PC-9 (cell line): ENCODE results near the gene SMC6. TPM values are rescaled to one million over a fixed set of nuclear protein-coding genes. Genes with fewer than 3 reads are reported as not detected.

ENCODE experiments used
- BruUV-seq: library from RNA; stranded (reverse); fragments of 400-500 nt; replicated peaks from 2 replicates; lab custom pipeline; 2021; lab: Mats Ljungman, UMichigan
- CTCF ChIA-PET: fragments of 300-600 bp; sonication (Branson Sonifier 250); formaldehyde crosslinking; loops from one replicate; lab custom pipeline; 2022; ENCODE audit warnings: antibody characterized with exemption; lab: Charles Lee
- POLR2A ChIA-PET: fragments of 300-600 bp; sonication (Branson Sonifier 250); formaldehyde crosslinking; loops from one replicate; lab custom pipeline; 2022; ENCODE audit warnings: antibody characterized with exemption; ENCODE audit not compliant: unreplicated experiment; lab: Charles Lee
- DNase-seq, 2 experiments: peaks; one replicate each; pipeline versions ENCODE4 v3.0.0 to v3.0.0-alpha.2; 2015 to 2022; ENCODE audit warnings: mixed read lengths in 1 of 2
- H2AFZ ChIP-seq: fragments of 200-600 bp; sonication (generic); 2 replicates; pipeline ENCODE4 v1.8.1; 2017; ENCODE audit warnings: antibody characterized with exemption
- H3F3A ChIP-seq: fragments of 200-600 bp; sonication (generic); 2 replicates; pipeline ENCODE4 v1.8.1; 2017; ENCODE audit warnings: antibody characterized with exemption, mild to moderate bottlenecking, low read depth; ENCODE audit not compliant: insufficient read depth
- H3K27ac ChIP-seq: fragments of 200-600 bp; sonication (generic); 2 replicates; pipeline ENCODE4 v1.6.1; 2016; ENCODE audit warnings: mixed run types
- H3K27me3 ChIP-seq: fragments of 200-600 bp; sonication (generic); 2 replicates; pipeline ENCODE4 v1.6.1; 2016; ENCODE audit warnings: low read depth, mixed run types; ENCODE audit not compliant: insufficient read depth
- H3K36me3 ChIP-seq: fragments of 200-600 bp; sonication (generic); 2 replicates; pipeline ENCODE4 v1.6.1; 2016; ENCODE audit warnings: low read depth, mixed run types
- H3K4me1 ChIP-seq: fragments of 200-600 bp; sonication (generic); replicated peaks from 2 replicates; pipeline ENCODE4 v1.6.1; 2016; ENCODE audit warnings: mixed run types; ENCODE audit not compliant: insufficient read depth
- H3K4me2 ChIP-seq: fragments of 200-600 bp; sonication (generic); 2 replicates; pipeline ENCODE4 v1.6.1; 2017; ENCODE audit warnings: mixed run types
- H3K4me3 ChIP-seq: fragments of 200-600 bp; sonication (generic); 2 replicates; pipeline ENCODE4 v1.6.1; 2016; ENCODE audit warnings: mixed run types
- H3K79me2 ChIP-seq: fragments of 200-600 bp; sonication (generic); 2 replicates; pipeline ENCODE4 v1.6.1; 2017; ENCODE audit warnings: low read depth, mixed run types
- H3K9me2 ChIP-seq: fragments of 200-600 bp; sonication (generic); 2 replicates; pipeline ENCODE4 v1.8.1; 2017; ENCODE audit warnings: mild to moderate bottlenecking; ENCODE audit not compliant: insufficient read depth
- H3K9me3 ChIP-seq: fragments of 200-600 bp; sonication (generic); 2 replicates; pipeline ENCODE4 v1.8.1; 2016; ENCODE audit warnings: low read depth; ENCODE audit not compliant: insufficient read depth
- H4K20me1 ChIP-seq: fragments of 200-600 bp; sonication (generic); 2 replicates; pipeline ENCODE4 v1.8.1; 2017; ENCODE audit not compliant: insufficient read depth
- CTCF ChIP-seq: fragments of 200-600 bp; sonication (generic); conservative IDR thresholded peaks from 2 replicates; pipeline ENCODE4 v1.6.1; 2017; ENCODE audit warnings: mixed run types, antibody characterized with exemption, mild to moderate bottlenecking, moderate library complexity
- EZH2 ChIP-seq: fragments of 200-600 bp; sonication (generic); IDR thresholded peaks from 2 replicates; pipeline ENCODE4 v1.8.0; 2017; ENCODE audit warnings: antibody characterized with exemption, low read depth
- intact Hi-C: fragments of 100-400 bp; cut with micrococcal nuclease; formaldehyde crosslinking; loops from one replicate; pipeline ENCODE4 v1.10.0; 2022; ENCODE audit not compliant: unreplicated experiment
- total RNA-seq: library from RNA; stranded (reverse); gene quantifications from 2 replicates; pipeline ENCODE4 v1.2.3, GENCODE V29; 2021

SMC6 gene
- total RNA-seq, 1 experiment from 2014 or later = 19.2 TPM

GRCh38 chr2:17649026-17649425 is 104.6 kb downstream of the SMC6 start:
- H3K9me3 ChIP-seq = no peaks in the 10 kb centered on the region; the same call in 1 of the 2 replicates
- no peak overlapping the region for H2AFZ ChIP-seq
- BruUV-seq = no TSS peak
- H3K36me3 ChIP-seq = no peaks in the 10 kb centered on the region
- H3F3A ChIP-seq = peaks cover 5% of the 10 kb centered on the region; the same call in 1 of the 2 replicates
- H3K4me1 ChIP-seq = peaks cover 15% of the 10 kb centered on the region; the same call in 1 of the 2 replicates
- H3K4me2 ChIP-seq = no peak overlapping the region
- no peak for TF ChIP-seq EZH2
- no peak overlapping the region for H3K27ac ChIP-seq
- H3K79me2 ChIP-seq = no peaks in the 10 kb centered on the region
- DNase-seq = no peak
- intact Hi-C loops = no loop called here
- no peaks in the 10 kb centered on the region for H4K20me1 ChIP-seq
- no peak overlapping the region for H3K4me3 ChIP-seq
- H3K27me3 ChIP-seq = no peaks in the 10 kb centered on the region
- ChIA-PET CTCF (no interaction called here), POLR2A (no interaction called here)
- H3K9me2 ChIP-seq = no peaks in the 10 kb centered on the region

- CTCF ChIA-PET = no interaction called here
- Histone ChIP-seq H3K79me2 (no peaks in the 10 kb centered on the region), H3K4me2 (no peak overlapping the region), H3K9me2 (no peaks in the 10 kb centered on the region), H3K27me3 (no peaks in the 10 kb centered on the region), H3F3A (peaks cover 6% of the 10 kb centered on the region; the same call in 1 of the 2 replicates), H2AFZ (no peak overlapping the region), H3K36me3 (no peaks in the 10 kb centered on the region), H3K4me3 (no peak overlapping the region), H3K4me1 (peaks cover 18% of the 10 kb centered on the region), H4K20me1 (no peaks in the 10 kb centered on the region), H3K9me3 (no peaks in the 10 kb centered on the region), H3K27ac (no peak overlapping the region)
- intact Hi-C loops = no loop called here
- TF ChIP-seq EZH2 (no peak), CTCF (no peak)
- BruUV-seq = no TSS peak
- no peak for DNase-seq
- POLR2A ChIA-PET = no interaction called here
These were observed 105.0 kb downstream of the SMC6 start for GRCh38 chr2:17648581-17648980.

- Histone ChIP-seq H3K79me2 (no peaks in the 10 kb centered on the region), H3K27me3 (no peaks in the 10 kb centered on the region), H4K20me1 (no peaks in the 10 kb centered on the region), H3K9me2 (no peaks in the 10 kb centered on the region), H3K27ac (no peak overlapping the region), H3K4me2 (no peak overlapping the region), H2AFZ (0 out of 2 replicates have a peak overlapping the region, but pooled peaks have one; percentile 34), H3K9me3 (no peaks in the 10 kb centered on the region), H3K4me1 (peaks cover 28% of the 10 kb centered on the region), H3K36me3 (no peaks in the 10 kb centered on the region), H3K4me3 (no peak overlapping the region), H3F3A (peaks cover 8% of the 10 kb centered on the region; the same call in 1 of the 2 replicates)
- BruUV-seq = no TSS peak
- intact Hi-C loops = loop anchor here (2.0 kb wide), 1 partner anchor 106 kb away; the partner anchor contains the start of gene VSNL1
- CTCF ChIA-PET = no interaction called here
- POLR2A ChIA-PET = no interaction called here
- no peak for DNase-seq
- TF ChIP-seq EZH2 (no peak), CTCF (no peak)
These were observed 106.5 kb downstream of the SMC6 start for GRCh38 chr2:17646838-17647701.
